HPDE6-E6E7 (cell line): Measurements from ENCODE around the gene TMEM116.
"Not testable (repeated sequence)": the region's sequence is repeated elsewhere in the genome, so short reads cannot be mapped to it uniquely, and the experiment has no call there.

Experiments used
- DNase-seq: peaks from one replicate; pipeline ENCODE4 v3.0.0; 2011; ENCODE audit warnings: missing footprints; ENCODE audit errors: extremely low spot score

TMEM116 gene

GRCh38 chr12:112012775-112013600, at the start of gene TMEM116, which contains the start of gene ERP29:
Gene TMEM116 (minus strand): TSS chr12:112013165. CDS start chr12:112005270, 7,895 bp downstream.
Gene ERP29 (plus strand): TSS chr12:112013426. CDS start chr12:112013466, 40 bp downstream.
- DNase-seq, result peak; percentile 99

GRCh38 chr12:112061137-112061536, 48.2 kb upstream of the TMEM116 start:
- DNase-seq, result no peak

- DNase-seq, result no peak
These were observed 36.4 kb upstream of the TMEM116 start for GRCh38 chr12:112049351-112049750.

- DNase-seq, result no peak
These were observed 33.0 kb upstream of the TMEM116 start for GRCh38 chr12:112046003-112046402.

- DNase-seq, result not testable (repeated sequence)
These were observed 23.6 kb upstream of the TMEM116 start for GRCh38 chr12:112036614-112037013.

GRCh38 chr12:112035219-112035785, 22.3 kb upstream of the TMEM116 start:
- no peak for DNase-seq

- no peak for DNase-seq
These were observed 19.3 kb upstream of the TMEM116 start for GRCh38 chr12:112032292-112032691.

- no peak for DNase-seq
These were observed 18.5 kb upstream of the TMEM116 start for GRCh38 chr12:112031472-112031871.

GRCh38 chr12:112029301-112029700, 16.3 kb upstream of the TMEM116 start:
- no peak for DNase-seq

- DNase-seq, result no peak
These were observed 12.9 kb upstream of the TMEM116 start for GRCh38 chr12:112025808-112026375.

- DNase-seq, result no peak
These were observed 10.9 kb upstream of the TMEM116 start for GRCh38 chr12:112023759-112024396.

- DNase-seq, result no peak
These were observed 9.5 kb upstream of the TMEM116 start for GRCh38 chr12:112022241-112023016.

GRCh38 chr12:112020947-112021457, 8.0 kb upstream of the TMEM116 start:
- no peak for DNase-seq

GRCh38 chr12:112018571-112019237, 5.7 kb upstream of the TMEM116 start:
- DNase-seq, result peak; percentile 5

- DNase-seq, result no peak
These were observed 4.1 kb upstream of the TMEM116 start for GRCh38 chr12:112017041-112017440.

GRCh38 chr12:112015938-112016337, 3.0 kb upstream of the TMEM116 start:
- no peak for DNase-seq

- DNase-seq, result peak; percentile 33
These were observed 837 bp upstream of the TMEM116 start for GRCh38 chr12:112013601-112014402.

GRCh38 chr12:112011685-112012084, 1.3 kb downstream of the TMEM116 start:
- DNase-seq, result no peak

GRCh38 chr12:112010415-112011344, 2.3 kb downstream of the TMEM116 start:
- no peak for DNase-seq
